Activated naive CD4-positive, alpha-beta T cell treated with anti-CD3 and anti-CD28 coated beads for 36 hours (primary cell): ENCODE measurements around the gene CRACDL. TPM values are rescaled to one million over a fixed set of nuclear protein-coding genes. Genes with fewer than 3 reads are reported as not detected.

Experiments used
- CTCF ChIA-PET: fragments of 350-600 bp; sonication (Branson Sonifier 250); formaldehyde crosslinking; loops from one replicate; lab custom pipeline; 2021; ENCODE audit warnings: antibody characterized with exemption; lab: Charles Lee
- DNase-seq: peaks from one replicate; pipeline ENCODE4 v3.0.0-alpha.2; 2020
- H3K27ac Mint-ChIP-seq: one replicate; pipeline ENCODE4 v1.8.0; 2021; ENCODE audit warnings: mild to moderate bottlenecking, mixed read lengths
- H3K27me3 Mint-ChIP-seq: one replicate; pipeline ENCODE4 v1.8.0; 2021; ENCODE audit warnings: low read depth, mixed read lengths
- H3K36me3 Mint-ChIP-seq: one replicate; pipeline ENCODE4 v1.8.0; 2021; ENCODE audit warnings: low read depth, mixed read lengths
- H3K4me1 Mint-ChIP-seq: one replicate; pipeline ENCODE4 v1.8.0; 2021; ENCODE audit warnings: low read depth, mixed read lengths
- H3K4me3 Mint-ChIP-seq: one replicate; pipeline ENCODE4 v1.8.0; 2021; ENCODE audit warnings: mild to moderate bottlenecking, moderate library complexity, mixed read lengths
- H3K9me3 Mint-ChIP-seq: one replicate; pipeline ENCODE4 v1.8.0; 2021; ENCODE audit warnings: mixed read lengths
- intact Hi-C: fragments of 100-400 bp; cut with micrococcal nuclease; formaldehyde crosslinking; loops from one replicate; pipeline ENCODE4 v1.15.1; 2023
- total RNA-seq, 2 experiments: library from RNA; stranded (reverse); gene quantifications; one replicate each; pipeline ENCODE4 v1.2.3, GENCODE V29; 2021

CRACDL gene
- total RNA-seq, 2 experiments from 2014 or later = 0.14 to 0.35 TPM

DNA sequence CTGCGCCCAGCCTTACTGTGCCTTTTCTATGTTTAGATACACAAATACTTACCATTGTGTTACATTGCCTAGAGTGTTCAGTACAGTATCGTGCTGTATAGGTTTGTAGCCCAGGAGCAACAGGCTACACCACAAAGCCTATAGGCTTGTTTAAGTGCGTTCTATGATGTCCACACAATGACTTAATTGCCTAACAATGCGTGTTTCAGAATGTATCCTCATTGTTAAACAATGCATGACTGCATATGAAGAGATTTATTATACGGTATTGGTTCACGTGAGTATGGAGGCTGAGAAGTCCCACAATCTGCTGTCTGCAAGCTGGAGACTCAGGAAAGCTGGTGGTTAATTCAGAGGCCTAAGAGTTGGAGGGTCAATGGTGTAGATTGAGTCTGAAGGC lies 158.9 kb downstream of the CRACDL start:
- Mint-ChIP-seq H3K36me3 (no peaks in the 10 kb centered on the region), H3K4me1 (peaks cover 21% of the 10 kb centered on the region), H3K27me3 (no peaks in the 10 kb centered on the region), H3K9me3 (peaks cover 5% of the 10 kb centered on the region), H3K27ac (no peak overlapping the region), H3K4me3 (no peak overlapping the region)
- CTCF ChIA-PET = interaction anchor here (0.6 to 0.7 kb wide), 2 partner anchors 11 to 163 kb away, joined by 3 to 4 read pairs; no protein-coding TSS in a partner anchor
- DNase-seq = no peak
- intact Hi-C loops = no loop called here

DNA sequence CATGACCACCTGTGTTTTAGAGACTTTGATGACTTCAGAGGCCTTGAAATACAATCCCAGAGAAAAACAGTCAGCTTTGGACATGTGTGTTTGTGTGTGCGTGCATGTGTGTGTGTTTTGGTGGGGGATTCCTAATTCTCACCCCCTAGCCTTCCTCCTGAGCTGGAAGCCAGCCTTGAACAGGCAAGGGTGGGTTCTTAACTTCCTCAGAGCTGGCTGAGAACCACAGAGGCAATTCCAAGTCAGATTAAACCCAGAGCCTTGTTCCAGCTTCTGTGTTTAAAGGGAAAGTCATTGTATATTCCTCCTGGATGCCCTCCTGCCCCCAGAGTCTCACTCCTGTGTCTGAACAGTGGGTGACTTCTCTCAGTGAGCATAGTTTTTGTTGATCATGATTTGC lies 159.9 kb downstream of the CRACDL start:
- Mint-ChIP-seq H3K4me3 (no peak overlapping the region), H3K4me1 (peaks cover 30% of the 10 kb centered on the region), H3K36me3 (no peaks in the 10 kb centered on the region), H3K27ac (no peak overlapping the region), H3K27me3 (no peaks in the 10 kb centered on the region), H3K9me3 (no peaks in the 10 kb centered on the region)
- CTCF ChIA-PET = interaction anchor here (0.5 kb wide), 1 partner anchor 25 kb away, joined by 3 read pairs; no protein-coding TSS in a partner anchor
- intact Hi-C loops = no loop called here
- DNase-seq = no peak

- intact Hi-C loops = no loop called here
- no peak overlapping the region for H3K4me3 Mint-ChIP-seq
- peaks cover 35% of the 10 kb centered on the region for H3K4me1 Mint-ChIP-seq
- CTCF ChIA-PET = interaction anchor here (0.5 to 1.1 kb wide), 3 partner anchors 10 to 126 kb away, joined by 3 read pairs; no protein-coding TSS in a partner anchor
- DNase-seq = no peak
- H3K27ac Mint-ChIP-seq = no peak overlapping the region
- no peaks in the 10 kb centered on the region for H3K36me3 Mint-ChIP-seq
- H3K27me3 Mint-ChIP-seq = no peaks in the 10 kb centered on the region
- no peaks in the 10 kb centered on the region for H3K9me3 Mint-ChIP-seq
Measured at GRCh38 chr2:98775146-98775986, 160.7 kb downstream of the CRACDL start.

DNA sequence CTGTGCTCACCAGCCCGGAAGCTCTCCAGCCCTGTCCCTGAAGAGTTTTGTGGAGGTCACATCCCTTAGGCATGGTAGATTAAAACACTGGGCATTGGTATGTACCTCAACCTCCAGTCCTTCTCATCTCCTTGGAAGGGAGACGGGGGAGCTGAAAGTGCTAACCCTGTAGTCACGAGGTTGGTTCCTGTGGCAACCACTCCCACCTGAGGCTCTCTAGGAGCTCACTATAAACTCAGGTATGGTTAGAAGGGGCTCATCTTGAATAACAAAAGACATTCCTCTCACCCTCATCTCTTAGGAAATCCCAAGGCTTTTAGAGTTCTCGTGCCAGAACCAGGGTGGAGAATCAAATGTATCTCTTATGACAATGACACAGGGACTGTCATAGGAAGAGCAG lies 162.1 kb downstream of the CRACDL start:
- Mint-ChIP-seq H3K9me3 (no peaks in the 10 kb centered on the region), H3K4me3 (no peak overlapping the region), H3K27ac (no peak overlapping the region), H3K27me3 (no peaks in the 10 kb centered on the region), H3K4me1 (peaks cover 49% of the 10 kb centered on the region), H3K36me3 (peaks cover 1% of the 10 kb centered on the region)
- CTCF ChIA-PET = interaction anchor here (1.5 kb wide), 1 partner anchor 125 kb away, joined by 4 read pairs; no protein-coding TSS in a partner anchor
- intact Hi-C loops = loop anchor here (5.0 kb wide), 2 partner anchors 293 to 327 kb away; no protein-coding TSS in a partner anchor
- no peak for DNase-seq

GRCh38 chr2:98773169-98773568 lies 162.9 kb downstream of the CRACDL start:
- intact Hi-C loops = loop anchor here (5.0 kb wide), 2 partner anchors 294 to 326 kb away; no protein-coding TSS in a partner anchor
- H3K36me3 Mint-ChIP-seq = peaks cover 1% of the 10 kb centered on the region
- CTCF ChIA-PET = interaction anchor here (1.5 kb wide), 1 partner anchor 124 kb away, joined by 4 read pairs; no protein-coding TSS in a partner anchor
- no peaks in the 10 kb centered on the region for H3K27me3 Mint-ChIP-seq
- DNase-seq = no peak
- peak overlapping the region; percentile 92 for H3K4me3 Mint-ChIP-seq
- peaks cover 57% of the 10 kb centered on the region for H3K4me1 Mint-ChIP-seq
- peak overlapping the region; percentile 93 for H3K27ac Mint-ChIP-seq
- H3K9me3 Mint-ChIP-seq = no peaks in the 10 kb centered on the region

DNA sequence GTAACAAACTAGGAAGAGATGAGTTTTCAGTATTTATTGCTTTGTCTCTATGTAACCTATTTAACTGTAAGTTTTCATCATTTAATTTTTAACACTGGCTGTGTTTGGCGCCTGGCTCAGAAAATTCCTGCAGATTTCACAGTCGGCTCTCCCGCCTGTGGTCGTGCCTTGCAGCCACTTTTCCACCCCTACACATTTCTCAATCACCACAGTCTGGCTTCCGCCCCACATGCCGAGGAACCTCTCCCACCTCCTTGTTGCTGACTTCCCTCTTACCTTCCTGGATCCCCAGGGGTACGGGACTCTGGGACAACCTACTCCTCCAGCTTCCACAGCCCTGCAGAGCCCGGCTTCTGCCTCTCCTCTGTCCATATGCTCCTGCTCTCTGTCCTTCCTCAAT lies 163.5 kb downstream of the CRACDL start:
- Mint-ChIP-seq H3K4me3 (peak overlapping the region; percentile 92), H3K36me3 (peaks cover 1% of the 10 kb centered on the region), H3K4me1 (peaks cover 63% of the 10 kb centered on the region), H3K9me3 (no peaks in the 10 kb centered on the region), H3K27ac (peak overlapping the region; percentile 93), H3K27me3 (no peaks in the 10 kb centered on the region)
- no peak for DNase-seq
- CTCF ChIA-PET = interaction anchor here (1.5 kb wide), 1 partner anchor 123 kb away, joined by 4 read pairs; no protein-coding TSS in a partner anchor
- intact Hi-C loops = loop anchor here (1.0 to 5.0 kb wide), 4 partner anchors 36 to 325 kb away; no protein-coding TSS in a partner anchor

GRCh38 chr2:98771721-98772524 lies 164.1 kb downstream of the CRACDL start:
- peaks cover 69% of the 10 kb centered on the region for H3K4me1 Mint-ChIP-seq
- CTCF ChIA-PET = interaction anchor here (0.7 to 1.8 kb wide), 10 partner anchors 12 to 158 kb away, joined by 3 to 12 read pairs (median 4); partner anchors contain the start of gene MGAT4A
- intact Hi-C loops = loop anchor here (1.0 to 5.0 kb wide), 10 partner anchors 11 to 325 kb away; partner anchors contain the start of gene MGAT4A
- H3K9me3 Mint-ChIP-seq = no peaks in the 10 kb centered on the region
- H3K27ac Mint-ChIP-seq = peak overlapping the region; percentile 93
- peak overlapping the region; percentile 92 for H3K4me3 Mint-ChIP-seq
- H3K36me3 Mint-ChIP-seq = peaks cover 1% of the 10 kb centered on the region
- peak; percentile 80 for DNase-seq
- H3K27me3 Mint-ChIP-seq = no peaks in the 10 kb centered on the region

- H3K9me3 Mint-ChIP-seq = no peaks in the 10 kb centered on the region
- H3K4me3 Mint-ChIP-seq = peak overlapping the region; percentile 92
- peaks cover 3% of the 10 kb centered on the region for H3K36me3 Mint-ChIP-seq
- H3K27me3 Mint-ChIP-seq = no peaks in the 10 kb centered on the region
- H3K27ac Mint-ChIP-seq = peak overlapping the region; percentile 93
- no peak for DNase-seq
- H3K4me1 Mint-ChIP-seq = peaks cover 76% of the 10 kb centered on the region
- CTCF ChIA-PET = interaction anchor here (0.7 to 1.8 kb wide), 10 partner anchors 11 to 157 kb away, joined by 3 to 12 read pairs (median 4); partner anchors contain the start of gene MGAT4A
- intact Hi-C loops = loop anchor here (1.0 to 5.0 kb wide), 8 partner anchors 10 to 324 kb away; partner anchors contain the start of gene MGAT4A
Measured at GRCh38 chr2:98771264-98771663, 164.8 kb downstream of the CRACDL start.

DNA sequence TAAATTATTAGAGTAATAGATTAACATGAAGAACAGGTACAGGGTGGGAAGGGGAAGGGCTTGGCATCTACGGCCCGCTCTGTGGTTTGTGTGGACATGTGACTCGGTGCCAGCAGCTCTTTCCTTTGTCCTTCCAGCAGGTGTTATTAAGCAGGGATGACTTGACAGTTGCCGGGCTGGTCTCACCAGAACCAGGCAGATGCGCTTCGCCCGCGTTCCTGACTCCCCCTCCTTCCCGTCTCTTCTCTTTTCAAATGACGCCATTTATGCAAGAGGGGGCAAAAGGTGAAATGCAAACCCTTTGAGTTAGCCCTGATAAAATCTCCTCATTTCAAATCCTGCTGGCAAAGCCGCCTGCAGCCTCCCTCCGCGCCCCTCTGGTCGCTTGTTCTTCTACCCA lies 166.2 kb downstream of the CRACDL start:
- DNase-seq = peak; percentile 55
- no peaks in the 10 kb centered on the region for H3K27me3 Mint-ChIP-seq
- H3K4me1 Mint-ChIP-seq = peaks cover 82% of the 10 kb centered on the region
- H3K4me3 Mint-ChIP-seq = peak overlapping the region; percentile 92
- peak overlapping the region; percentile 93 for H3K27ac Mint-ChIP-seq
- intact Hi-C loops = loop anchor here (1.0 to 5.0 kb wide), 7 partner anchors 67 to 322 kb away; partner anchors contain the start of genes COA5 and UNC50
- no peaks in the 10 kb centered on the region for H3K9me3 Mint-ChIP-seq
- CTCF ChIA-PET = interaction anchor here (0.9 to 1.1 kb wide), 2 partner anchors 26 to 39 kb away, joined by 3 read pairs; no protein-coding TSS in a partner anchor
- H3K36me3 Mint-ChIP-seq = peaks cover 3% of the 10 kb centered on the region

DNA sequence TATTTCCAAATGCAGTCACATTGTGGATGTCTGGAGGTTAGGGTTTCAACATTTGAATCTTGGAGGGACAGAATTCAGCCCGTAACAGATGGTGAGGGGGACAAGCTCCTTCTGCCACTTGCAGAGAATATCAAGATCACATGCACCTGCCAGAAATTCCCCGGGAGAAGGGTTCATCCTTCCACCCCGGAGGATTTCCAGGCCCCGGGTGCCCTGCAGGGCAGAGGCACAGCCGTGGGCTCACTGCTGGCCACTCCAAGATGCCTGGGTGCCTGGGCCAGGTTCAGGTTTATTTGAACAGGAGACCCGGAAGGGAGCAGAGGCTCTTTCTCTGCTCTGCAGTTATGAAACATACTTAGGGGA lies 166.9 kb downstream of the CRACDL start:
- Mint-ChIP-seq H3K4me3 (peak overlapping the region; percentile 33), H3K9me3 (no peaks in the 10 kb centered on the region), H3K27me3 (no peaks in the 10 kb centered on the region), H3K4me1 (peaks cover 82% of the 10 kb centered on the region), H3K36me3 (peaks cover 3% of the 10 kb centered on the region), H3K27ac (peak overlapping the region; percentile 68)
- intact Hi-C loops = no loop called here
- CTCF ChIA-PET = interaction anchor here (0.9 to 1.0 kb wide), 2 partner anchors 12 to 39 kb away, joined by 3 read pairs; no protein-coding TSS in a partner anchor
- no peak for DNase-seq

DNA sequence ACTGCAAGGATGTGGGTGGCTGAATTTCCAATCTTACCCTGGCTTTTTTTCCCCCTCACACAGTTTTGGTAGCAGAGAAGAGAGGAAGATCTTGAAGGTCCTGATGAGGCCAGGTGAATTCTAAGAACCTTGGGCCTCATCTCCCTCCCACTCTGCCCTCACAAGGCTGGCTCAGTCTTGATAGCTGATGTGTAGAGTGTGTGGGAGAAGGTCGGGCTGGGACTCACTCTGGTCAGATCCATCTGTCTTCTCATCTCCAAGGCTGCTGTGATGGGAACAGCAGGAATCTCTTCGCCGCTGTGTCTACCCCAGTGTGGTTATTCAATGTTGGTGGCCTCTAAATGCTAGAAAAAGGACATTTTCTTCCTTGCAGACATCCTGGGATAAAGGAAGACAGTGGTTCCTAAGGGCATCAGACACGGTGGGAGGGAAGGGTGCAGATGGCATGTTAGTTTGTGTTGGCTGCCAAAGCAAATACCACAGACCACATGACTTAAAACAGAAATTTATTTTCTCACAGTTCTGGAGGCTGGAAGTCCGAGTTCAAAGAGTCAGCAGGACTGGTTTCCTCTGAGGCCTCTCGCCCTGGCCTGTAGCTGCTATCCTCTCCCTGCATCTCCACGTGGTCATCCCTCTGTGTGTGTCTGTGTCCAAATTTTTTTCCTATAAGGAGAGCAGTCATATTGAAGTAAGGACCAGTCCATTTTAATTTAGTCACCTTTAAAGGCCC lies 167.5 kb downstream of the CRACDL start:
- Mint-ChIP-seq H3K4me3 (peak overlapping the region; percentile 33), H3K36me3 (peaks cover 3% of the 10 kb centered on the region)
- CTCF ChIA-PET = interaction anchor here (1.0 kb wide), 2 partner anchors 11 to 119 kb away, joined by 3 read pairs; no protein-coding TSS in a partner anchor

More for the DNA sequence above, 167.5 kb downstream of the CRACDL start:
- Mint-ChIP-seq H3K4me1 (peaks cover 79% of the 10 kb centered on the region), H3K9me3 (no peaks in the 10 kb centered on the region), H3K27ac (peak overlapping the region; percentile 68), H3K27me3 (no peaks in the 10 kb centered on the region)
- DNase-seq = peak; percentile 49
- intact Hi-C loops = no loop called here
